Measurements from ENCODE around the gene DPCD. TPM values are rescaled to one million over a fixed set of nuclear protein-coding genes. Genes with fewer than 3 reads are reported as not detected.

Gene DPCD
- total and polyA plus RNA-seq, 3 donors from 2014 or later: 70.9 to 267 (median 87.6) TPM

DNA sequence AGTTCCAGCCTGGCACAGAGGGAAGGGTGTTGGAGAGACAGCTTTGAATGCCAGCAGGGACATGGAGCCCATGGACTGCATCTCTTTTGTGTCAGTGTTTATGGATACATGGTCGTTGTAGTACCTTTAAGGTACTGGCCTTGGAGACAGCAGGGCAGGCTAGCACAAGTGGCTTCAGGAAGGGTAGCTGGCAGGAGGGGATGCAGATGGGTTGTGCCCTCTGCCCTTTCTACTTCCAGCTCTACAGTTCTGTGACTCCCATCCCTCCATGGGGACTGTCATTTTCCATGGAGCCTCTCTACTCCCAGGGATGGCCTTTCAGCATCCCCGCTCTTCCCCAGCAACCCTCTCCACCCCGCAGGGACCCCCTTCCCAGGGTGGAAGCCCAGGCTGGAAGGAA is 25.1 kb upstream of the DPCD start:
- H3K4me3 ChIP-seq: no peak overlapping the region
- TF ChIP-seq POLR2A (IDR thresholded peaks at IDR 0.05): no peak
- TF ChIP-seq, protein P1, sequence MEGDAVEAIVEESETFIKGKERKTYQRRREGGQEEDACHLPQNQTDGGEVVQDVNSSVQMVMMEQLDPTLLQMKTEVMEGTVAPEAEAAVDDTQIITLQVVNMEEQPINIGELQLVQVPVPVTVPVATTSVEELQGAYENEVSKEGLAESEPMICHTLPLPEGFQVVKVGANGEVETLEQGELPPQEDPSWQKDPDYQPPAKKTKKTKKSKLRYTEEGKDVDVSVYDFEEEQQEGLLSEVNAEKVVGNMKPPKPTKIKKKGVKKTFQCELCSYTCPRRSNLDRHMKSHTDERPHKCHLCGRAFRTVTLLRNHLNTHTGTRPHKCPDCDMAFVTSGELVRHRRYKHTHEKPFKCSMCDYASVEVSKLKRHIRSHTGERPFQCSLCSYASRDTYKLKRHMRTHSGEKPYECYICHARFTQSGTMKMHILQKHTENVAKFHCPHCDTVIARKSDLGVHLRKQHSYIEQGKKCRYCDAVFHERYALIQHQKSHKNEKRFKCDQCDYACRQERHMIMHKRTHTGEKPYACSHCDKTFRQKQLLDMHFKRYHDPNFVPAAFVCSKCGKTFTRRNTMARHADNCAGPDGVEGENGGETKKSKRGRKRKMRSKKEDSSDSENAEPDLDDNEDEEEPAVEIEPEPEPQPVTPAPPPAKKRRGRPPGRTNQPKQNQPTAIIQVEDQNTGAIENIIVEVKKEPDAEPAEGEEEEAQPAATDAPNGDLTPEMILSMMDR (IDR thresholded peaks at IDR 0.05): no peak
- peaks cover 9% of the 10 kb centered on the region for H3K4me1 ChIP-seq
- H3K36me3 ChIP-seq (ENCODE audit: low read depth, missing control alignments): no peaks in the 10 kb centered on the region
- peak; percentile 6 for DNase-seq
- 83 to 85% methylated on average over 3 of the region's 3 CpGs for WGBS, 2 donors
- no peaks in the 10 kb centered on the region for H3K9me3 ChIP-seq
- no peaks in the 10 kb centered on the region for H3K27me3 ChIP-seq
- no peak overlapping the region for H3K27ac ChIP-seq
- intact Hi-C loops (cut with DNase I; ENCODE audit: low total_unique reads): no loop called here

DNA sequence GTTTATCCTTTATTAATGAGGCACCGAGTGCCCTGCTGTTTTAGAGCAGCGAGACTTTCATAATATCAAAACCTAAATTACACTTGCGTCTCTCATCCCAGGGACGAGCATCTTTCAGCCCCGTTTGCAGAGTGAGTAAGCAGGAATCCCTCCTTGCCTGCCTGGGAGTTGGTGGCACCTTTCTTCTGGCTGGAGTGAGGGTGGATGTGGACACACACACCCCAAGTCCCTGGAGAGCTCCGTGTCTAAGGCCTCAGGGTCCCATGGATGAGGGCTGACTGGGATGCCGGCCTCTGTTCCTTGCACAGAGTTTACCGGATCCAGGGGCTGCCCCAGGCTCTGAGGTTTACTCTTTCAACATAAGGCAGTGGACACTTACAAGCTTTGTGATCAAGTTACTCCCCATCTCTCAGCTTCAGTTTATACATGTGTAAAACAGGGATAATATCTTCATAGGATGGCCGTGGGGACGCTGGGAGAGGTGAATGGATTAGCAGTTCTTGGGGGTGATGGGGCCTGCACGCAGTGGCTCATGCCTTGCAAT is 24.6 kb upstream of the DPCD start:
- TF ChIP-seq, protein P1 (IDR thresholded peaks at IDR 0.05): no peak
- no peak for TF ChIP-seq POLR2A (IDR thresholded peaks at IDR 0.05)
- H3K4me3 ChIP-seq: no peak overlapping the region
- no peak overlapping the region for H3K27ac ChIP-seq
- H3K4me1 ChIP-seq: peaks cover 9% of the 10 kb centered on the region
- no peaks in the 10 kb centered on the region for H3K36me3 ChIP-seq (ENCODE audit: low read depth, missing control alignments)
- 80 to 83% methylated on average over 11 of the region's 11 CpGs for WGBS, 2 donors
- intact Hi-C loops (cut with DNase I; ENCODE audit: low total_unique reads): no loop called here
- no peaks in the 10 kb centered on the region for H3K9me3 ChIP-seq
- peak; percentile 10 for DNase-seq
- H3K27me3 ChIP-seq: no peaks in the 10 kb centered on the region

DNA sequence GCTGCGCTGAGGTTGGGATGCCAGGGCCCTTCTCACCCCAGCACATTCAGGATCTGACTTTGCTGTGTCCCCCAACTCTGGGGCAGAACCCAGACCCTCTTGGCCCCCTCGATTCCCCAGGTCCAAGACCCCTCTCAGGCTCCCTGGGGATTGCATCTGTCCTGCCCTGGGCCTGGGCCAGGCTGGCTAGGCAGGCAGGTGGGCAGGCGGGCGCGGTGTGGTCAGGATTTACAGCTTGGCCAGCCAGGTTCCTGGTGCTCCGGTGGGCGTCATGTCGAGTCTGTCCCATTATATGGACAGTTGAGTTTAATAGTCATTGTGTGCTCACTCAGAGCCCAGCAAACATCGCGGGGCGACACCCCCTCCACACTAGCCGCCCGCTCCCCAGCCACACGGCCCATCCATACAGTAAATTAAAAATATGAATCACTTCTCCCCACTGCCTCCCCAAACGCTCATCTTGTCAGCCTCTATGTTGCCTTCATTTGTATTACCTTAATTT is 23.6 kb upstream of the DPCD start:
- Histone ChIP-seq H3K4me1 (peaks cover 11% of the 10 kb centered on the region), H3K36me3 (ENCODE audit: low read depth, missing control alignments) (no peaks in the 10 kb centered on the region), H3K4me3 (no peak overlapping the region), H3K27me3 (no peaks in the 10 kb centered on the region), H3K9me3 (no peaks in the 10 kb centered on the region), H3K27ac (no peak overlapping the region)
- no peak for DNase-seq
- TF ChIP-seq, protein P1 (IDR thresholded peaks at IDR 0.05): no peak
- TF ChIP-seq POLR2A (IDR thresholded peaks at IDR 0.05): no peak
- WGBS, 2 donors: 78 to 87% methylated on average over 13 to 15 of the region's 15 CpGs
- intact Hi-C loops (cut with DNase I; ENCODE audit: low total_unique reads): no loop called here

DNA sequence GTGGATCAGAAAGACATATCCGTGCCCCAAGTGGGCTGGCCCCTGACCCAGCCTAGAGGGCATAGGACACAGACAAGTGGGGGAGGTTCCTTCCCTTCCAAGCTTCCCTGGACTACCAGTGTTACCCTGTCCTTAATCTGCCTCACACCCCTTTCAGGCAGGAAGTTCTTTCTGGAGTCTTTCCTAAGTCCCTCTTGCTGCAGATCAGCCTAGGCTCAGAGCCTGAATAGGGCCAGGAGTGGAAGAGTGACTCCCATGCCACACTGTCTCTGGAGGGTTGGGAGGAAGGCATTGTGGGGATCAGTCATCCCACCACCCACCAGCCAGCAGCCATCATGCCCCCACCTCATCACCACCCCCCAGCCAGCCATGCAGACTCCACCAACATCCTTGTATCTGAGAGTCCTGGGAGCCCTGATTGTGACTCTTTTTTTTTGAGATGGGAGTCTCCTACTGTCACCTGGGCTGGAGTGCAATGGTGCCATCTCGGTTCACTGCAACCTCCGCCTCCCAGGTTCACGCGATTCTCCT is 22.7 kb upstream of the DPCD start:
- intact Hi-C loops (cut with DNase I; ENCODE audit: low total_unique reads): loop anchor here (5.0 kb wide), 1 partner anchor 348 kb away; no protein-coding TSS in a partner anchor
- Histone ChIP-seq H3K27ac (no peak overlapping the region), H3K4me3 (no peak overlapping the region), H3K4me1 (peaks cover 19% of the 10 kb centered on the region), H3K27me3 (no peaks in the 10 kb centered on the region), H3K9me3 (no peaks in the 10 kb centered on the region), H3K36me3 (ENCODE audit: low read depth, missing control alignments) (no peaks in the 10 kb centered on the region)
- WGBS, 2 donors: 77 to 78% methylated on average over 4 to 5 of the region's 5 CpGs
- TF ChIP-seq, protein P1 (IDR thresholded peaks at IDR 0.05): no peak
- TF ChIP-seq POLR2A (IDR thresholded peaks at IDR 0.05): no peak
- DNase-seq: no peak

DNA sequence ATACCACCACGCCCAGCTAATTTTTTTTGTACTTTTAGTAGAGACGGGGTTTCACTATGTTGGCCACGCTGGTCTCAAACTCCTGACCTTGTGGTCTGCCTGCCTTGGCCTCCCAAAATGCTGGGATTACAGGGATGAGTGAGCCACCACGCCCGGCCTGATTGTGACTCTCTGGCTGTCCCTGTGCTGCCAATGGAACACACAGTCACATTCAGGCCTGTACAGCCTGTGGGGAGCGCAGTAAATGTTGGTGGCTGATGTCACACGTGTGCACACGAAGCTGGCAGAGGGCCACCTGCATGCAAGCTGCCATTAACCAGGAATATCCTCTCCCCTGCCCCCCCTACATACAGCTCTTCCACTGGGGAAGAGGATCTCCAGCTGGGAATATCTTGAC is 22.2 kb upstream of the DPCD start:
- Histone ChIP-seq H3K4me3 (no peak overlapping the region), H3K9me3 (no peaks in the 10 kb centered on the region), H3K27me3 (no peaks in the 10 kb centered on the region), H3K4me1 (peaks cover 20% of the 10 kb centered on the region), H3K36me3 (ENCODE audit: low read depth, missing control alignments) (no peaks in the 10 kb centered on the region), H3K27ac (no peak overlapping the region)
- DNase-seq: no peak
- WGBS, 2 donors: 56 to 60% methylated on average over 8 of the region's 8 CpGs
- intact Hi-C loops (cut with DNase I; ENCODE audit: low total_unique reads): loop anchor here (5.0 kb wide), 1 partner anchor 349 kb away; no protein-coding TSS in a partner anchor
- TF ChIP-seq, protein P1 (IDR thresholded peaks at IDR 0.05): no peak
- TF ChIP-seq POLR2A (IDR thresholded peaks at IDR 0.05): no peak
